AG09319 (cell line): ENCODE data around the gene TLE5.

Experiments used
- DNase-seq: peaks from one replicate; pipeline ENCODE4 v3.0.0-alpha.2; 2010; ENCODE audit warnings: low read depth; ENCODE audit errors: extremely low read depth
- TF ChIP-seq, protein P1 (sequence below): IDR thresholded peaks from 2 replicates; pipeline ENCODE4 v1.5.1; 2011; ENCODE audit warnings: low read depth, mild to moderate bottlenecking, inconsistent platforms, low read length, moderate library complexity

The TLE5 gene

GRCh38 chr19:3026768-3027167, 35.5 kb downstream of the TLE5 start:
- TF ChIP-seq, protein P1, sequence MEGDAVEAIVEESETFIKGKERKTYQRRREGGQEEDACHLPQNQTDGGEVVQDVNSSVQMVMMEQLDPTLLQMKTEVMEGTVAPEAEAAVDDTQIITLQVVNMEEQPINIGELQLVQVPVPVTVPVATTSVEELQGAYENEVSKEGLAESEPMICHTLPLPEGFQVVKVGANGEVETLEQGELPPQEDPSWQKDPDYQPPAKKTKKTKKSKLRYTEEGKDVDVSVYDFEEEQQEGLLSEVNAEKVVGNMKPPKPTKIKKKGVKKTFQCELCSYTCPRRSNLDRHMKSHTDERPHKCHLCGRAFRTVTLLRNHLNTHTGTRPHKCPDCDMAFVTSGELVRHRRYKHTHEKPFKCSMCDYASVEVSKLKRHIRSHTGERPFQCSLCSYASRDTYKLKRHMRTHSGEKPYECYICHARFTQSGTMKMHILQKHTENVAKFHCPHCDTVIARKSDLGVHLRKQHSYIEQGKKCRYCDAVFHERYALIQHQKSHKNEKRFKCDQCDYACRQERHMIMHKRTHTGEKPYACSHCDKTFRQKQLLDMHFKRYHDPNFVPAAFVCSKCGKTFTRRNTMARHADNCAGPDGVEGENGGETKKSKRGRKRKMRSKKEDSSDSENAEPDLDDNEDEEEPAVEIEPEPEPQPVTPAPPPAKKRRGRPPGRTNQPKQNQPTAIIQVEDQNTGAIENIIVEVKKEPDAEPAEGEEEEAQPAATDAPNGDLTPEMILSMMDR: no peak
- no peak for DNase-seq

DNA sequence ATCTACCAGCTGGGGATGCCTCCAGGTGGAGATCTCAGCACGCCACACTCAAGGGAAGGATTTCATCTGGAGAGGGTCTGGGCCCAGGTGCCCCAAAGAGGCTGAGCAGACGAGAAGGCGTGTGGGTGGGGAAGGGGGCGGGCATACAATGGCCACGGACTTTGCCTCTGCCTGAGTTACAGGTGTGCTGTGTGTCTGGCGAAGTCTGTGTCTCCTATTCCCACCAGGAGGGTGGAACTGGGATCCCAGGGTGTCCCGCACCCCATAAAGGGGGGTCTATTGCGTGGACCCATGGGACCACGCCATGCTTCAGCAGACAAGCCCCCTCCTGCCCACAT, 36.8 kb downstream of the TLE5 start:
- TF ChIP-seq, protein P1: no peak
- no peak for DNase-seq

DNA sequence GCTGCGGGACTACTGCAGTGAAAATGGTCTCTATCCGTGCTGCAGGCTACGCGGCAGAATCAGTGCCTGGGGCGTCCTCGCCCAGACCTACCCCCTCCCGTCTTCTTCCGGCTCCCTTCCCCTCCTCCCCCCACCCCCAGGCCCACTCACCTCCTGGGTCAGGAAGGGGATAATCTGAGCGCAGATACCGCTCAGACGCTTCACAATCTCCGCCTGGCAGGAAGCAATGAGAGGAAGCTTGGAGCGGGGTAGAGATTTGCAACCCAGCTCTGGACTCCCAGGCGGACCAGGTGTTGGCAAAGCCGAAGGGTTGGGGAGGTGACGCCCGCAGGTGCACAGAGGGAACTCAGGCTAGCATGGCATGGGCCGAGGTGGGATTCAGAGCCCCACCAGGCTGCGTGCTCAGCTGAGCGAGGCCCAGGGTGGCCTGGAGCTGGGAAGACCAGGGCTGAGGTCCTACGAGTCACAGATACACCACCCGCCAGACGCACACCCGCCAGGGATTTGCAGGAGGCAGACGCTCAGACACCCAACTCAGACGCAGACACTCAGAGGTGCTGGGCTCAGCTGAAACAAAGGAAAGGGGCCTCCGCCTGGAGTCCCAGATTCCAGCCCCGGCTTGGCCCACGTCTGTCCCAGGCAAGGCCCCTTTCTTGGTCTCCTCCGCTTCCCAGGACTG, 37.3 kb downstream of the TLE5 start:
- no peak for DNase-seq
- TF ChIP-seq, protein P1: no peak

DNA sequence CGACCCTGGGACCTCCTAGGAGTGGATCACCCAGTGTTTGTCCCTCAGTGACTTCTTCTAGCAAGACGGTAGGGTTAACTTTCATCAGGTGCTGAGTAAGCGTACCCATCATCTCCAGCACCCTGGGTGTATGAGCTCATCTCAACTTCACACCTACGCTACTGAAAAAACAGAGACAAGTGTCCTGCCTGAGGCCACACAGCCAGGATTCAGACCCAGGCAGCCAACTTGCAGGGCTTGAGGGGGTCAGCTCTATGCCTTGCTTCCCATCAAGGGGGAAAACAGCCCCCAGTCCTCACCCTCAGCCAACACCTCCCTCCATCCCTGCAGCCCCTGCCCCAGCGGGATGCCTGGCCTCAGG, 37.8 kb downstream of the TLE5 start:
- no peak for DNase-seq

DNA sequence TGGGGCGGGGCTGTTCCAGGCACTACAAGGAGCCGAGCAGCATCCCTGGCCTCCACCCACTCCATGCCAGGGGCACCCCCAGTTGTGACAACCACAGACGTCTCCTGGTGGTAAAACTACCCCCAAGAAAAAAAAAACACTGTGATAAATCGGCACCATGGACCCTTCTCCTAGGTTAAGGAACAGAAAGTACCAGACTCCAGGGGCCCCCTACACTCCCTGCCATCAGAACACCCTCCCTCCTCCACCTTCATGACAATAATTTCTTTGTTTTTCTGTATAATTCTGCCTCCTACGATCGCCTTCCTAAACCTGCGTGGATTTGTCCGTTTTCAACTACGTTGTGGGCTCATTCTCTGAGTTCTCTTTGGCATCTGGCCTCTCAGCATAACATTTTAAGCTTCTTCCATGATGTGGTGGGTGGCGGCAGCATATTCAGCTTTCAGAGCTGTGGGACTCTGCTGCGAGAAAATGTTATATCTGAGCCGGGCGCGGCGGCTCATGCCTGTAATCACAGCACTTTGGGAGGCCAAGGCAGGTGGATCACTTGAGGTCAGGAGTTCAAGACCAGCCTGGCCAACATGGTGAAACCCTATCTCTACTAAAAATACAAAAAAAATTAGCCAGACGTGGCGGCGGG, 41.9 kb downstream of the TLE5 start:
- DNase-seq: no peak
- TF ChIP-seq, protein P1: no peak

More for the DNA sequence above, 37.8 kb downstream of the TLE5 start:
- TF ChIP-seq, protein P1: no peak

DNA sequence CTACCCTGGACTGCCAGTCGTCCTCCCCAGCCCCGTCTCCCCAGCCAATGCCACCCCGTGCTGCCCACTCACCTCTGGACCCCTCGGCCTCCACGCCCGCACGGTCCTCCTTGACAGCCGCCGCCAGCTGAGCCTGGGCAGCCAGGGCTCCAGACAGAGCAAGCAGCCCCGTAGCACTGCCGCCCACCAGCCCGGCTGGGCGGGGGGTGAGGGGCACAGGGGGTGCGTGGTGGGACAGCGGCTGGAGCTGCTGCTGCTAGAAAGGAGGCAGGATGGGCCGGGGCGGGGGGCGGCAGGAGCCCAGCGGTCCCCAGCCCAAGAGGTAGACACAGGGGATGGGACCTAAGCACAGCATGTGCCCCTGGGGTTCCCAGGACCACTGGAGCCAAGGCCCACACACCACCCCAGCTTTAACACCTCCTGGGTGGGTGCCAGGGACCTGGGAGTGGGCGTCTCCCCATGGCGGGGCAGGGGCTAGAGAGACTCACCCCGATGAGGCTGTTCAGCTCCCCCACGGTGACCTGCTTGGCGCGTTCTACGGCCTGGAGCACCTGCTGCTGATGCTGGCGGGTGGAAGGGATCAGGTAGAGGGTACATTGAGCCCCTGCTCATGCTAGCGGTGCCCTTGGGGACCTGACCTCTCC, 43.0 kb downstream of the TLE5 start:
- no peak for DNase-seq
- TF ChIP-seq, protein P1: no peak

DNA sequence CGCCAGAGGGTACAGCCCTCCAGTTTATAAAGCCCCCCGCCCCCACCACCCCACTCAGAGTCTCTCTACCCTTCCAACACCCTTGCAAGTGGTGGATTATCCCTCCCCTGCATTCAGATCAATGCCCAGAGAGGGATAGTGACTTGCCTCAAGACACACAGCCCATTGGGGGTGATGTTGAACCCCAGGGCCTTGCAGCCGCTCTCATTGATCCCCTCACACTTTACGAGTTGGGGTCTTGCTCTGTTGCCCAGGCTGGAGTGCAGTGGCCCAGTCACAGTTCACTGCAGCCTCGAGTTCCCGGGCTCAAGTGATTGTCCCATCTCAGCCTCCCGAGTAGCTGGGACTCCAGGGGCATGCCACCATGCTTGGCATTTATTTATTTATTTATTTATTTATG, 44.4 kb downstream of the TLE5 start:
- TF ChIP-seq, protein P1: no peak
- DNase-seq: no peak
